Measurements from ENCODE around the gene CASZ1. TPM values are rescaled to one million over a fixed set of nuclear protein-coding genes. Genes with fewer than 3 reads are reported as not detected.

CASZ1 gene
- total RNA-seq, 4 donors from 2014 or later: 21.9 to 60.2 (median 29.6) TPM

- DNase-seq (ENCODE audit: extremely low spot score): no peak
- Histone ChIP-seq H3K4me1 (peaks cover 0 to 27% (median 0%) of the 10 kb centered on the region in 4 donors), H3K27me3 (no peaks in the 10 kb centered on the region), H3K36me3 (no peaks in the 10 kb centered on the region), H3K27ac (replicated peaks in 1 of 4) (no peak overlapping the region), H3K9me3 (no peaks in the 10 kb centered on the region), H3K4me3 (no peak overlapping the region)
- WGBS: 70% methylated on average over 10 of the region's 11 CpGs
- intact Hi-C loops (cut with DNase I): no loop called here
- TF ChIP-seq EP300 (IDR thresholded peaks at IDR 0.05) (no peak), POLR2A (IDR thresholded peaks at IDR 0.05; ENCODE audit: low read depth) (no peak), POLR2AphosphoS5 (IDR thresholded peaks at IDR 0.05) (no peak), CTCF (IDR thresholded peaks at IDR 0.05) (no peak)
Observed at GRCh38 chr1:10744029-10744428, 52.4 kb downstream of the CASZ1 start.

GRCh38 chr1:10741696-10742095 lies 54.8 kb downstream of the CASZ1 start:
- no peaks in the 10 kb centered on the region for H3K9me3 ChIP-seq
- H3K4me1 ChIP-seq: peaks cover 16 to 43% (median 18%) of the 10 kb centered on the region in 4 donors
- H3K27ac ChIP-seq (replicated peaks in 1 of 4): no peak overlapping the region
- no peaks in the 10 kb centered on the region for H3K36me3 ChIP-seq
- DNase-seq (ENCODE audit: extremely low spot score): no peak
- H3K27me3 ChIP-seq: no peaks in the 10 kb centered on the region
- TF ChIP-seq CTCF (IDR thresholded peaks at IDR 0.05) (no peak), POLR2A (IDR thresholded peaks at IDR 0.05; ENCODE audit: low read depth) (no peak), POLR2AphosphoS5 (IDR thresholded peaks at IDR 0.05) (no peak), EP300 (IDR thresholded peaks at IDR 0.05) (no peak)
- intact Hi-C loops (cut with DNase I): no loop called here
- no peak overlapping the region for H3K4me3 ChIP-seq
- WGBS: 90% methylated on average over 13 of the region's 13 CpGs

- Histone ChIP-seq H3K27me3 (no peaks in the 10 kb centered on the region), H3K4me1 (peaks cover 17 to 41% (median 21%) of the 10 kb centered on the region in 4 donors), H3K4me3 (no peak overlapping the region), H3K27ac (replicated peaks in 1 of 4) (no peak overlapping the region), H3K9me3 (no peaks in the 10 kb centered on the region), H3K36me3 (no peaks in the 10 kb centered on the region)
- DNase-seq (ENCODE audit: extremely low spot score): no peak
- 80% methylated on average over 6 of the region's 6 CpGs for WGBS
- intact Hi-C loops (cut with DNase I): no loop called here
- no peak for TF ChIP-seq POLR2AphosphoS5 (IDR thresholded peaks at IDR 0.05)
- no peak for TF ChIP-seq CTCF (IDR thresholded peaks at IDR 0.05)
- no peak for TF ChIP-seq POLR2A (IDR thresholded peaks at IDR 0.05; ENCODE audit: low read depth)
- no peak for TF ChIP-seq EP300 (IDR thresholded peaks at IDR 0.05)
Observed at GRCh38 chr1:10740123-10740522, 56.3 kb downstream of the CASZ1 start.

GRCh38 chr1:10739589-10739988 lies 56.9 kb downstream of the CASZ1 start:
- no peaks in the 10 kb centered on the region for H3K9me3 ChIP-seq
- intact Hi-C loops (cut with DNase I): no loop called here
- H3K4me3 ChIP-seq: no peak overlapping the region
- no peaks in the 10 kb centered on the region for H3K27me3 ChIP-seq
- TF ChIP-seq EP300 (IDR thresholded peaks at IDR 0.05): no peak
- no peak for TF ChIP-seq POLR2A (IDR thresholded peaks at IDR 0.05; ENCODE audit: low read depth)
- TF ChIP-seq POLR2AphosphoS5 (IDR thresholded peaks at IDR 0.05): no peak
- TF ChIP-seq CTCF (IDR thresholded peaks at IDR 0.05): no peak
- no peak for DNase-seq (ENCODE audit: extremely low spot score)
- H3K4me1 ChIP-seq: peaks cover 17 to 42% (median 21%) of the 10 kb centered on the region in 4 donors
- no peak overlapping the region for H3K27ac ChIP-seq (replicated peaks in 1 of 4)
- no peaks in the 10 kb centered on the region for H3K36me3 ChIP-seq
- WGBS: 93% methylated on average over 8 of the region's 8 CpGs
